ENCODE measurements around the gene EFCAB6. TPM values are rescaled to one million over a fixed set of nuclear protein-coding genes. Genes with fewer than 3 reads are reported as not detected.

EFCAB6 gene
- 1.3 and 5.9 TPM in 2 replicates for polyA plus RNA-seq

GRCh38 chr22:43812149-43812842 lies at the start of gene EFCAB6:
Gene EFCAB6, minus strand, starts transcription at chr22:43812305. Its CDS starts 29,987 bp downstream, at chr22:43782318.

Other genes starting within 250 kb of the EFCAB6 start
- 49.2 and 54.1 TPM in 2 replicates for gene SULT4A1, start 50.2 kb upstream of the EFCAB6 start, polyA plus RNA-seq
- gene PNPLA5, start 79.7 kb upstream of the EFCAB6 start, polyA plus RNA-seq = not detected in 2 replicates
- 0.11 TPM in 1 of 2 replicates, not detected in the other for gene PNPLA3, start 111.5 kb upstream of the EFCAB6 start, polyA plus RNA-seq
- gene SAMM50, start 143.1 kb upstream of the EFCAB6 start, polyA plus RNA-seq = 35.1 and 39.4 TPM in 2 replicates
- 2.6 and 5.7 TPM in 2 replicates for gene PARVB, start 212.0 kb upstream of the EFCAB6 start, polyA plus RNA-seq